CD4-positive, alpha-beta T cell treated with Interleukin-15 for 1 hour (primary cell): ENCODE measurements around the gene ADAMTSL4.
"Not testable (repeated sequence)": the region's sequence is repeated elsewhere in the genome, so short reads cannot be mapped to it uniquely, and the experiment has no call there.

Experiments used
- DNase-seq: peaks from one replicate; pipeline ENCODE4 v3.0.0-alpha.2; 2020

Gene ADAMTSL4

GRCh38 chr1:150567717-150568593 lies 18.7 kb downstream of the ADAMTSL4 start:
- DNase-seq = peak; percentile 64

GRCh38 chr1:150568594-150568966 lies 19.4 kb downstream of the ADAMTSL4 start:
- no peak for DNase-seq

GRCh38 chr1:150572918-150573647 lies 23.9 kb downstream of the ADAMTSL4 start:
- DNase-seq = no peak

GRCh38 chr1:150573648-150574071 lies 24.5 kb downstream of the ADAMTSL4 start:
- not testable (repeated sequence) for DNase-seq

GRCh38 chr1:150574260-150575071 lies 25.3 kb downstream of the ADAMTSL4 start:
- DNase-seq = no peak

GRCh38 chr1:150575072-150575489 lies 25.9 kb downstream of the ADAMTSL4 start:
- no peak for DNase-seq

DNA sequence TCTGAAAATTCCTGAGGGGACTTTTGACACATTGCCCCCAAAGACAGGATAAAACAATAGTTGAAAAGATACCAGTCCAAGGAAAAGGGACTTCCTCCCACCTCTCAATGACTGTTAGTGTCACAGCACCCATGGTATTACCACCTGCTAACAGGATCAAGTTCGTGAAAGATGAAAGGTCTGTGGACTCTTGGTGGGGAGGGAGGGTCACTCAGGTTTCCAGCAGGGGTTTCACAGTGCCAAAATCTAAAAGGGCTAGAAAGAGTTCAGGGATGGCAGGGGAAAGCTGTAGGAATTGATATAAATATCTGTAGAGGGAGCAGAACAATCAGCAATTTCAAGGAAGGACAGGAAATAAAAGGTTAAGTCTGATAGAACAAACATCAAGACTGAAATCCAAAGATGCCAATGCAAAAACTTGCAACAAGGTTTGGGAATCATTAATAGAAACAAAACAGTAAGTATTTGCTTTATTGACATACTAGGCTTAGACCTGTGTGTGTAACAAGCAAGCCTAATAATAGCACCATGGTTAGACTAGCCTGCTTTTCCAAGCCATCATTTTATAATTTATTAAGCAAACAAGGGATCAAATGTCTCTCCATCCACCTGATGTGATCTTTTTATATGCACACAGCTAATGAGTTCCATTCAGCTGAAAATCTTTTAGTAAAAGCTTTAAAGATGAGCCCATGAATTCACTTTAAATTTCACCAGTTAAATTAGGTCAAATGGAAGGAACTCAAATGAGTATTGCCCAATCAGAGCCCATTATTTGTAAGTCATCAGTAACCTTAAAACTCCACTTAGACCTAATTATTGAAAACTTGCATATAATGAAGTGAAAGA lies 26.5 kb downstream of the ADAMTSL4 start:
- no peak for DNase-seq

DNA sequence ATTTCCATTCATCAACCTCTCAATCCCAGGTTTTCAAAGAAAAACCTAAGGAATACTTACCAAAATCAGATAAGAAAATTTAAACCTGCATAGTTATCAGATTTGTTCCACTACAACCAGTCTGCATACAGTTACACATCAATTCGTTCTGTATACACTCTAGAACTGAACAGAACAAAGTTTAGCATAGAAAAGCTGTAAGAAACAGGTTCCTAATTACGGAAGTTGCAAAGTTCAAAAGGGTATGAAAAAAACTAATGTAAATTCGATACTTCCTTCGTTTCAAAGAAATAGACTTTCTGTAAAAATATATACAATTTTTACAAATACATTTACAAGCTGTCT lies 27.1 kb downstream of the ADAMTSL4 start:
- DNase-seq = no peak

DNA sequence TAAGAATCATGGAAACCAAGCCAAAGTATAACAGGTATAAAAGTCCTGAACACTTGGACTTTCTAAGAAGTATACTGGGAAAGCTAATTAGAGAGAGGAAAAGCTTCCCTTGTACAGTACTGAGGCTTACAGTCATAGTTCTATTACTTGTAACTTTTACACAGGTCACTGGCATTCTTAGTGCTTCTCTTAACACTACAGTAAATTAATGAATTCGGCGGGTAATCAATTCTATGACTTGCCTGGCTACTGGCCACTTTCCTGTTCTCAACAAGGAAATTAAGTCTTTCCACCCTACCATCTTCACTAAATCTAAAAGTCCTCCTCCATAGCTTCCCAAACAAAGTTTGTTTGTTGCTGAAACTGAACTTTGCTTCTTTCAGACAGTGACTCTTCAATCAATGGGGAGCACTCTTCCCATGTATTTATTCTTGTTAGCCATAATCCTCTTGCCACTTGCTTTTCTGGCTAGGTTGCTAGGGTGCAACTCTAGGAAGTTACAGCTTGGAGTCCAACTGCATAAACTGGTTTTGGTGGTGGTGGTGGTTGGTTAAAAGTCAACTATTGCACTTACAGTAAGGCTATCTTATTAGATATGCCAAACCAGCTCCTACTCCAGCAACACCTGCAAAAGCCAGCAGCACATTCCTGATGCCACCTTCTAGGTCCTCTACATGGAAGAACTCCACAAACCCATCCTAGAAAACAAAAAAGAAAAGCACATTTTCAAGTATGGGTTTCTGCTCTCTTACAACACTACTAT lies 27.8 kb downstream of the ADAMTSL4 start:
- no peak for DNase-seq

DNA sequence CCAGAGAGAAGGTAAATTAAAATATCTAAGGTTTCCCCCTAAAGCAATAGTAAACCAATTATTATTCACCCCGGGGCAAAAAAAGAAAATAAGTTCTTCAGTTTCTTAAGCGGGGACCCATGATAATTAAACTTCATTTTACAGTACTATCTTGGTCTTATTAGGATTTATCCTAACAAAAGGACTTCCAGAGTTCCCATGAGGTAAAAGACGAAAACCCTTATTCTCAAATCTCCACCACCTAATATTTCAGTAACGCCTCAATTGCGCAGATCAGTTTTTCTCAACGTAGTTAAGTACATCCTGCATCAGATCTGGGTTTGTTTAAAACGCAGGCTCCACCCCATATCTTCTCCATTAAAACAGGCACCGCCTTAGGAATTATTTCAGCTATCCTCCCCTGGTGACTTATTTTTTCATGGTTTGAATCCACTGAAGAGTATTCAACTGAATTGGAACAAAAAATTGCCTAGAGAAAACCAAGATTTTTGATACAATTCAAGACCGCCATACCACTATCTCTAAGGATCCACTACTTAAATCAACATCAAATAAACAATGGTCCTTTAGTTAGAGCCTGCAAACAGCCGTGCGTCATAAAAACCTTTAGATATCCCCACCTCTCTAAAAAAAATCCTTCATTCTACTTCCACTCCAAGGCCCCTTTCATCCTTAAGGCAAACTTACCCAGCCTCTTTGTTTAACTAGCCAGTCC lies 28.5 kb downstream of the ADAMTSL4 start:
- DNase-seq = peak; percentile 28

GRCh38 chr1:150578272-150579109 lies 29.3 kb downstream of the ADAMTSL4 start:
- DNase-seq = peak; percentile 46

DNA sequence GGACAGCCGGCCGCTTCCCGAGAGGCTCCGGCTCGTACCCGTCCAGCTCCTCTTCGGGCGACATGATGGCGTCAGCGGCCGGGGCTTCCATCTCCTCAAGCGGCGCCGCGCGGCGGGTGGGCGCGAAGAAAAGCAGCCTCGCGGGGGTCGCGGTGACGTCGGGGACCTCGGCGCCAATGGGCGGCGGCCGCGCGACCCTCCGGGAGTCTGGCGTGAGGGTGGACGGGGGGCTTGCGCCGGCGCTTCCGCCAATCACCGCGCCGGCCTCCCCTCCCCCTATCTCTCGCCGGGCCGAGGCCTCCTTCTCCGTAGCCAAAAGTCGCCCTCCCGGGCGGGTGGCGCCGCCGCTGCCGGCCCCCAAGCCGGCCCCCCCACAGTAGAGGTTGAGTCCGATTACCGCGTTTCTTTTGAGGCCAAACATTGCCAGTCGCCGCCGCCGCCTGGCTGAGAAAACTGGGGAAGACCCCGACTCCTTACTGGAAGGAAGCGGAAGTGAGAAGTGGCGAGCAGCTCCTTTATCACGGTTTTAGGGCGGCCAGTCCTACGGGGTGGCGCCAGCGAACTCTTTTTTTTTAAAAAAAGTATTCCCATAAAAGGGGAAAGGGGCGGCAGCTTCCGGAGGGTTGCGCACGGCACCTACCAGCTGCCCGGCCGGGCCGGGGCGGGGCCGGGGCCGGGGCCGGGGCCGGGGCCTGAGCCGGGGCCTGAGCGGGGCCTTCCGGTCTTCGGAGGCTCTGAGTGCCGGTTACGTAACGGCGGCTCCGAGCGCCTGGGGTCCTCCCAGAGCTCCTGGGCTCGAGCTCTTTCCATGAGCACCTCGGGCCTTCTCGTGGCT lies 30.1 kb downstream of the ADAMTSL4 start, which contains the start of gene MCL1:
MCL1 (minus strand) TSS at position 501 of the 835 bp plus-strand sequence; CDS start at position 421, 80 bp downstream.
- DNase-seq = peak; percentile 95

GRCh38 chr1:150579945-150580642 lies 30.9 kb downstream of the ADAMTSL4 start:
- no peak for DNase-seq

DNA sequence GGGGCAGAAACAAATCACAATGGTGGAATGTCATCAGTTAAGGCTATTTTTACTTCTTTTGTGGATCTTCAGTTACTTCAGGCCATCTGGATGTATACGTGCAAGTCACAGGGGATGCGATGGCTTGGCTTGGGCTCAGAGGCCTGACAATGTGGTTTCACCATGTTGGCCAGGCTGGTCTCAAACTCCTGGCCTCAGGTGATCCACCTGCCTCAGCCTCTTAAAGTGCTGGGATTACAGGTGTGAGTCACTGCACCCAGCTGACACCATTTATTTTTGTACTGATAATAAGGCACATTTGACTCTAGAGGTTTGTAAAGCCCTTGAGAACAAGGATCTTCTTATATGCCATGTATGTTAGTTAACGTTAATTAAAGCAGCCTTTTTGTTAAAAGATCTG lies 31.8 kb downstream of the ADAMTSL4 start:
- DNase-seq = not testable (repeated sequence)

DNA sequence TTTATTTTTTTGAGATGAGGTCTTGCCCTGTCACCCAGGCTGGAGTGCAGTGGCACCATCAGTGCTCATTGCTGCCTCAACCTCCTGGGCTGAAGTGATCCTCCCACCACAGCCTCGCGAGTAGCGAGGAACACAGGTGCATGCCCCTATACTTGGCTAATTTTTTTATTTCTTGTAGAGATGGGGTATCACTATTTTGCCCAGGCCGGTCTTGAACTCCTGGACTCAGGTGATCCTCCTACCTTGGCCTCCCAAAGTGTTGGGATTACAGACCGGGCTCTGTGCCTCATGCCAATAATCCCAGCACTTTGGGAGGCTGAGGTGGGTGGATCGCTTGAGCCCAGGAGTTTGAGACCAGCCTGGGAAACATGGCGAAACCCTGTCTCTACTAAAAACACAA lies 32.2 kb downstream of the ADAMTSL4 start:
- not testable (repeated sequence) for DNase-seq

DNA sequence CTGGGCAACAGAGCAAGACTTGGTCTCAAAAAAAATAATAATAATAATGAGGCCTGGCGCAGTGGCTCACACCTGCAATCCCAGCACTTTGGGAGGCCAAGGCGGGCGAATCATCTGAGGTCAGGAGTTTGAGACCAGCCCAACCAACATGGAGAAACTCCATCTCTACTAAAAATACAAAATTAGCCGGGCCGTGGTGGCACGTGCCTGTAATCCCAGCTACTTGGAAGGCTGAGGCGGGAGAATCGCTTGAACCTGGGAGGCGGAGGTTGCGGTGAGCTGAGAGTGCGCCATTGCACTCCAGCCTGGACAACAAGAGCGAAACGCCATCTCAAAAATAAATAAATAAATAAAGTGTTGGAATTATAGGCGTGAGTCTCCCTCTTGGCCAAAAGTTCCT lies 32.8 kb downstream of the ADAMTSL4 start:
- DNase-seq = not testable (repeated sequence)

- DNase-seq = no peak
Observed at GRCh38 chr1:150582371-150582770, 33.2 kb downstream of the ADAMTSL4 start.
